NCI-H524 treated with DMSO at 0.1 percent for 48 hours (cell line): ENCODE results near the gene KCTD2.
"Not testable (repeated sequence)": the region's sequence is repeated elsewhere in the genome, so short reads cannot be mapped to it uniquely, and the experiment has no call there.

Experiments
- DNase-seq: peaks from one replicate; lab custom pipeline; 2025; lab: John Stamatoyannopoulos, UW

KCTD2 gene

GRCh38 chr17:75020331-75021110 lies 26.5 kb upstream of the KCTD2 start:
- no peak for DNase-seq

DNA sequence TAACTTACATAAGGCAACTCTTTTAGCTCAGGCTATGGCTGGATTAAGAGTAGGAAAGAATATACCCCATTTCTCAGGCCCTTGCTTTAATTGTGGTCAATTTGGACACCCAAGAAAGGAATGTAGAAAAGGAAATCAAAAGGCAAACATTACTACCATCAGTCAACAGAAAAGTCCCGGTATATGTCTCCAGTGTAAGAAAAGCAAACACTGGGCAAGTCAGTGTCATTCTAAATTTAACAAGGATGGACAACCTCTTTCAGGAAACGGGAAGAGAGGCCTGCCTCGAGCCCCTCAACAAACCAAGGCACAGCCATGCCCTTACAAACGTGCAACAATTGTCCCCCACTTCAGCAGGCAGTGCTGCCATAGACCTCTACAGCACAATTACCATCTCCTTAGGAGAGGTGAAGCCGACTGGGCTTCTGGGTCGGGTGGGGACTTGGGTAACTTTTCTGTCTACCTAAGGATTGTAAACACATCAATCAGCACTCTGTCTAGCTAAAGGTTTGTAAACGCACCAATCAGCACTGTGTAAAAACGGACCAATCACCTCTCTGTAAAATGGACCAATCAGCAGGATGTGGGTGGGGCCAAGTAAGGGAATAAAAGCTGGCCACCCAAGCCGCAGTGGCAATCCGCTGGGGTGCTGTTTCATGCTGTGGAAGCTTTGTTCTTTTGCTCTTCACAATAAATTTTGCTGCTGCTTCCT lies 22.2 kb upstream of the KCTD2 start:
- DNase-seq: no peak

DNA sequence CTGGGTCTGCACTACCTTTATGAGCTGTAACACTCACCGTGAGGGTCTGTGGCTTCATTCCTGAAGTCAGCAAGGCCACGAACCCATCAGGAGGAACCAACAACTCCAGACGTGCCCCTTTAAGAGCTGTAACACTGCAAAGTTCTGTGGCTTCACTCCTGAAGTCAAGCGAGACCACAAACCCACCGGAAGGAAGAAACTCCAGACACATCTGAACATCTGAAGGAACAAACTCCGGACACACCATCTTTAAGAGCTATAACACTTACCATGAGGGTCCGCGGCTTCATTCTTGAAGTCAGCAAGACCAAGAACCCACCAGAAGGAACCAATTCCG lies 21.7 kb upstream of the KCTD2 start:
- DNase-seq: not testable (repeated sequence)

DNA sequence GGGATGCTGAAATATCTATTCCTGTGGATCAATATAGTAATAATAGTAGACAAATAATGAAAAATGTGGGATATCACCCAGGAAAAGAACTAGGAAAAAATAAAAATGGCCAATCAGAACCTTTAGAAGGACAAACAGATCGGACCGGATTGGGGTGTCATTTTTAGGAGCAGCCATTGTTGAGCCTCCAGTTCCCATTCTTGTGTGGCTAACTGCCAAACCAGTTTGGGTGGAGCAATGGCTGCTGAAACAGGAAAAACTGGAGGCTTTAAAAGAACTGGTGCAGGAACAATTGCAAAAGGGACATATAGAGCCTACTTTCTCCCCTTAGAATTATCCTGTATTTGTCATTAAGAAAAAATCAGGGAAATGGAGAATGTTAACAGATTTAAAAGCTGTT lies 20.4 kb upstream of the KCTD2 start:
- DNase-seq: not testable (repeated sequence)

- no peak for DNase-seq
Measured at GRCh38 chr17:75030161-75030560, 16.9 kb upstream of the KCTD2 start.

- peak; percentile 72 for DNase-seq
Measured at GRCh38 chr17:75031972-75032719, 14.9 kb upstream of the KCTD2 start.

GRCh38 chr17:75032720-75033280 lies 14.2 kb upstream of the KCTD2 start:
- no peak for DNase-seq

DNA sequence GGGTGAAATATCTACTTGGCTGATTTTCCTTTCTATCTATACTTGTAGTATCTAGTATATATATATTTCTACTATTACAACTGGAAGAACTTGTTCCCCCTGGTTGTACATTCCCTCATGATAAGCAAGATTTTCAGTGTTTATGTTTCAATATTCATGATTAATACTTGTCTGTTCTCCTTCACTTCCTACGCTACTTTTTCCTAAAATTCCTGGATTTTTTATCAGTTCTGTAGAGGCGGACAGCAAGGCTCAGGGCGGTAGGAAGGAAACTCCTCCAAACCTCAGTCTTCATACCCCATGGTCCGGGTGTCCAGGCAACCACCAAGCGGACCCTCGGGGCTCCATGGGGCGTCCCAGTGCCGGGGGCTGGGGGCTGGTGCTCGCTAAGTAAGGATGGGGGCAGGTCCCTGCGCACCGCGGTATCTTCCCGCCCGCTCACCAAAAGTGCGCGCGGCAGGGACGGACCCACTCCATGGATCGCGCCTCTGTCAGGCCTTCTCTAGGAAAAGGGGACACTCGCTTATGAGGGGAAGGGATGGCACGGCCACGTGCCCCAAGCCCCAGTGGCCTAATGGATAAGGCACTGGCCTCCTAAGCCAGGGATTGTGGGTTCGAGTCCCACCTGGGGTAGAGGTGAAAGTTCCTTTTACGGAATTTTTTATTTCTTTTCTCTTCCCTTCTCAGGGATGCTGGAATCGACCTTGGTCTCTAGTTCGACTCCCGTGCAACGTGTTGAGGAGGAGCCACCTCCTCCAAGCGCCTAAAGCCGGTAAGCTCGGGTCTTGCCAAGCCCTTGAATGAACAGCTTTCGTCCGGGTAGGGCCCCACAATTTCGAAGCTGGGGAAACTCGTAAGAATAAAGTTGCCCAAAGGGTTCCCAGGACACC lies 13.4 kb upstream of the KCTD2 start:
- peak; percentile 85 for DNase-seq

- peak; percentile 86 for DNase-seq
Measured at GRCh38 chr17:75034236-75034908, 12.7 kb upstream of the KCTD2 start.

DNA sequence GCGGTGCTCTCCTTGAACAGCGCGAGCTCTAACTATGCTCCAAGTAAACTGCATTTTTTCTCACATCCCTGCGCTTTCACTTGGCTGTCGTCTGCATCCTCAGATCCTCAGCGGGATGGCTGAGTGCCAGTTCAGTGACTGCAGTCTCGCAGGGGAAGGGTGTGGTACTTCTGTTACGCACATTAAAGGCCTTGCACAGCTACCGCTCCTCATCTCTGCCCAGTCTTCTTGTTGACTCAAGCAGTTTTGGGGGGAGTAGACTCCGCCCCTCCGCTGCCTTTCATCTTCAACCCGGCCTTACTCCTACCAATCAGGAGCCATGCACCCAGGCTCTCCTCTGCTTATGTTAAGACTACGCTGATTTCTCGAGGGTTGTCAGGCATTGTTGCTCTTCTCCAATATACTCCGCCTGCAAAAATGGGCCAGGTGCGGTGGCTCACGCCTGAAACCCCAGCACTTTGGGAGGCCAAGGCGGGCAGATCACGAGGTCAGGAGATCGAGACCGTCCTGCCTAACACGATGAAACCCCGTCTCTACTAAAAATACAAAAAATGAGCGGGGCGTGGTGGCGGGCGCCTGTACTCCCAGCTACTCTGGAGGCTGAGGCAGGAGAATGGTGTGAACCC lies 10.3 kb upstream of the KCTD2 start:
- no peak for DNase-seq

- DNase-seq: no peak
Measured at GRCh38 chr17:75039238-75039637, 7.8 kb upstream of the KCTD2 start.

GRCh38 chr17:75041656-75042280 lies 5.3 kb upstream of the KCTD2 start:
- no peak for DNase-seq

DNA sequence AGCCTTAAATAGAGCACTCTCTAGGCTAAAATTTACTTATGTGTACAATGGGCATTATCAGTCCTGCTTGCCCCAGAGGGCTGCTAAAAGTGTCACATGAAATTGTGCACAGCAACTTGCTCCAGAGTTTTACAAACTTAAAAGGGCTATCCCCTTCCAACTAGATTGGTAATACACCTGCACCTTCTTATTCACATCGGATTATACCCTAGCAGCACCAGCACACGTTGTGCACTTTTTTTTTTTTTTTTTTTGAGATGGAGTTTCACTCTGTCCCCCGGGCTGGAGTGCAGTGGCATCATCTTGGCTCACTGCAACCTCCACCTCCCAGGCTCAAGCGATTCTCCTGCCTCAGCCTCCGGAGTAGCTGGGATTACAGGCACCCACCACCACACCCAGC lies 3.2 kb upstream of the KCTD2 start:
- not testable (repeated sequence) for DNase-seq

- DNase-seq: no peak
Measured at GRCh38 chr17:75044716-75045115, 2.3 kb upstream of the KCTD2 start.

DNA sequence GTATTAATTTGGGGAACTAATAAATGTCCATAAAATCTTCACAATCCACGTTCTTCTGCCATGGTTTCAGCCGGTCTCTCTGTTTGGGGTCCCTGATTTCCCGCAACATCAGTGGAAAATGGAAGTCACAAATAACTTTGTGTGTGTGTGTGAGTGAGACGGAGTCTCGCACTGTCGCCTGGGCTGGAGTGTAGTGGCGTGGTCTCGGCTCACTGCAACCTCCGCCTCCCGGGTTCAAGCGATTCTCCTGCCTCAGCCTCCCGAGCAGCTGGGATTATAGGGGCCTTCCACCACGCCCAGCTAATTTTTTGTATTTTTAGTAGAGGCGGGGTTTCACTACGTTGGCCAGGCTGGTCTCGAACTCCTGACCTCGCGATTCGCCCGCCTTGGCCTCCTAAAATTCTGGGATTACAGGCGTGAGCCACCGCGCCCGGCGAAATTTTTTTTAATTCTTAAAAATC lies 1.0 kb upstream of the KCTD2 start:
- DNase-seq: not testable (repeated sequence)

- DNase-seq: no peak
Measured at GRCh38 chr17:75047398-75048098, 523 bp downstream of the KCTD2 start.

DNA sequence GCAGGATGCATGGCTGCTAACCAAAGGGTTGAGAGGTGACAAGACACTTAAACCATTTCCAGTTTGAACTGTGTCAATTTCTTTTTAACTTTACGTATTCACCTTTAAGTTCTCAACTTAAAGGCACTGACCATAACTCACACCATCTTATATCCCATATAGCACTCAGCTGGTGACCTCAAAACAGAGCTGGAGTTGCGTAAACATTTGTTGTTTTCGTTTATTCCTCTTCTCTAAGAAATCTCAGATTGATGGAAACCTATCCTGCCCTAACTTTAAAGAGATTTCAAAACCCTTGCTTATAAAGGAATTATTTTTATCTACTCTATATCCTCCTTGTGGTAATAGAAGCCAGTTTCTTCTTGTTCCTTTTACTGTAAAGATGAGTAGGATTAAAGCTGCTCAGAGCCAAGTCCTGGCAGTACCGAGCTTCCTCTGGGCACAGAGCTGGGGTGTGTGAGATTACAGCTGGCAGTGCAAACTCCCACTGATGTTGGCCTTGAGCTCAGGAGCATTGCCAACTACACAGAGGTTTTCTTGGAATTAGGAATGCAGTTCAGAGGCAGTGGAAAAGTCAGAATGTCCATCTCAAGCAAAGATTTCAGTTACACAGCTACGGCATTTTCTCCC lies 1.3 kb downstream of the KCTD2 start:
- no peak for DNase-seq

DNA sequence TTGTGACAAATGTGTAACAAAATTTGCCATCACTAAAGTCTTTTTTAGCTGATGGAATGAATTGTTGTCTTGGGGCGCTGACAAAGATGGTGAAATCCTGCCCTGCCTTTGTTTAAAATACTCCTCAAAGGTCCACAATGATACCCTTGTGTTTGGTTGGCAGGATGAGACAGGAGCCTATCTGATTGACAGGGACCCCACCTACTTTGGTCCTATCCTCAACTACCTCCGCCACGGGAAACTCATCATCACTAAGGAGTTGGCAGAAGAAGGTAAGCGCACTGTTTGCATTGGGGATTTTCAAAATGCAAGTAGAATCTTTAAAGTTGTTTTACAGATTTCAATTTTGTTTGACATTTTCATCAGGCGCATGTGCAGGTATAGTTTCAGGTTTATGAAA lies 2.0 kb downstream of the KCTD2 start:
- DNase-seq: no peak

DNA sequence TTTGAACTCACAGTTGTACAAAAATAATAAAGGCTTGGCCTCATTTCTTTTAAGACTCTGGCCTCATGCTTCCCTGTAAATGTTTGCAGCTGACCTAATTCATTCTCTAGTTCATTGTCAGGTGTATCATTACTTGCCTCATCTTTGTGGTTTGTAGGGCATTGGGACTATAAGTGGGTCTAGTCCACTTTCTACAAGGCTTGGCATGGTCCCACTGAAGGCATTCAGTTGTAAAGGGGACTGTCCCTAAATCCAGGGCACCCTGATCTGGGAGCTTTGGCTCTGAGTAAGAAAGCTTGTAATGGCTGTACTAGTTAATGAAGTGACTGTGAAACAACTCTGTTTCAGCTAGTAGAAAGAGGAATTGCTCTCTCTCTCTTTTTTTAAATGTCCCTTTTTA lies 2.7 kb downstream of the KCTD2 start:
- DNase-seq: no peak
